GM19395 (cell line): ENCODE results near the gene MRPL50.
A peak's percentile ranks its signal among the peaks of the same experiment; 100 is the strongest.

Source experiments
- ATAC-seq: cut with Tn5 transposase; IDR thresholded peaks from one replicate; pipeline ENCODE4 v1.9.1; 2021; ENCODE audit warnings: mild to moderate bottlenecking, moderate library complexity; ENCODE audit not compliant: unreplicated experiment

The MRPL50 gene

DNA sequence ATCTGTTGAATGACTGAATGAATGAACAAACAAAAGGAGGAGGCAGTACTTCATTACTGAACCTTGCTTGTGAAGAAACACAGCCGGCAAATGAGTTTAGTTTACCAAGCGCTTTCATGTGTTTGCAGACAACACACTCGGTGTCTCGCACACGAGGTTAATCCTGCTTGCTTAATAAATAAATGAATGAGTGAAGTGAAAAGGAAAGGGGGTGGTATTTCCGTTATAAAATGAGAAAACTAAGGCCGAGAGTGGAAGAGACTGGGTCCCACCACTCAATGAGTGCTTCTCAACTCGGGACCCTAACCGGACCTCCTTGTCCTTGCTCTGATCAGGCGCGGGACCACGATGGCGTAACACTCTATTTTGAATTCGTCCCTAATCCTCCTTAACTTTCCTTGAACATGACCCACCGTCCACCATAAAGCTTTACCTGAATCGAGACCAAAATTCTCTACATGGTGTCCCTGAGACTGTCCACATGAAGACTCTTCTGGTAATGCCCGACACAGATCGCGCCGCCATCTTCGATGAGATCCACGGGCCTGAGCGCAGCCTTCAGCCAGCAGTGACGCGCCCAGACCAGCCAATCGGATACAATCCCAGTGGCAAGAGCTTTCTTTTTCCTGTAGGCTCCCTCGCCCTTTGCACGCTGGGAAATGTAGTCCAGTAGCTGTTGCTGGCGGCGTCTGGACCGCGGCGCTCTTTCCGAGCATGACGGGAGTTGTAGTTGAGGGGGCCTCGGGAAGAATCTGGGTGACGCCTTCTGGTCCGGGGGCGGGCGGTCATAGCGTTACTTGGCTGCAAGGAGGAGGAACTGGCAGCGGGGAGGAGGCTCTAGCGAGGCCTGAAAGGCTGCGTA, at the start of gene MRPL50, which contains the start of gene ZNF189:
Gene MRPL50 (minus strand): TSS at position 551 of the 862 bp plus-strand sequence. CDS start 26 bp downstream, at position 525.
Gene ZNF189 (plus strand): TSS at position 784 of the 862 bp plus-strand sequence. CDS start 306 bp downstream, outside the sequence.
- ATAC-seq, result peak; percentile 99

DNA sequence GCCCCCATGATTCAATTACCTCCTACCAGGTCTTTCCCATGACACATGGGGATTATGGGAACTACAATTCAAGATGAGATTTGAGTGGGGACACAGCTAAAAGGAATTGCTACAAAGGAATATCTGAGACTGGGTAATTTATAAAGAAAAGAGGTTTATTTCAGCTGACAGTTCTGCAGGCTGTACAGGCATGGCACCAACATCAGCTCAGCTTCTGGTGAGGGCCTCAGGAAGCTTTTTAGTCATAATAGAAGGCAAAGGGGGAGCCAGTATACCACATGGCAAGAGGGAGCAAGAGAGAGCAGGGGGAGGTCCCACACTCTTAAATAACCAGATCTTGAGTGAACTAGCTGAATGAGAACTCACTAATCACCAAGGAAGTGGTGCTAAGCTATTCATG, 48.3 kb upstream of the MRPL50 start:
- ATAC-seq, result no peak

DNA sequence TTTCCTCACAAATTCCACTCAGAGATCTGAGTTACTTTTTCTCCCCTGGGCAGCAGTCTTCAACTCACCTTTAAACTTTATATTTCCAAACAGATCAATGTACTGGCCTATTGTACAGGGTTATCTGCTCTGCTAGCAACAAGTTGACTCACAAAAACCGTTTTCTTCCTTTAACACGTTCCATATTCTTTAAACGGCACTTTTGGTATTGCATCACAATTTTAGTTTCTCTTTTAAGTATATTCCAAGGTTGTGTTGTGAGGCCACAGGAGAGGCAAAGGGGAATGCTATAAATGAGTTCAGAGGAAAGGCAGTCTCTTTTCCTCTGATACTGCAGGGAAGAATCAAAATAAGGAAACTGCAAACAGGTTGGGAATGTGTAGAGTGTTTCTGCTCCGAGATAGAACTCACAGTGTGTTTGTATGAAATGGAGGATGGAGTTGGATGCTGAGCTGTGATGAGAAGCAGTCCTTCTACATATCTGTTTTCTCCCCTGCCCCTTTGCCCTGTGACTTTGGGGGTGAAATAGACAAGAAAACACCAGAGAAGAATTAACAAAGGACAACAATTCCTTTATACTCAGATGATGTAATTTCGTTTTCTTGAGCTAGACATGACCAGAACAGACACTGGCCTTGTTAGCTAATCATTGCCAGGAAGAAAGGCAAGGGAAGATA, 47.1 kb upstream of the MRPL50 start:
- no peak for ATAC-seq

DNA sequence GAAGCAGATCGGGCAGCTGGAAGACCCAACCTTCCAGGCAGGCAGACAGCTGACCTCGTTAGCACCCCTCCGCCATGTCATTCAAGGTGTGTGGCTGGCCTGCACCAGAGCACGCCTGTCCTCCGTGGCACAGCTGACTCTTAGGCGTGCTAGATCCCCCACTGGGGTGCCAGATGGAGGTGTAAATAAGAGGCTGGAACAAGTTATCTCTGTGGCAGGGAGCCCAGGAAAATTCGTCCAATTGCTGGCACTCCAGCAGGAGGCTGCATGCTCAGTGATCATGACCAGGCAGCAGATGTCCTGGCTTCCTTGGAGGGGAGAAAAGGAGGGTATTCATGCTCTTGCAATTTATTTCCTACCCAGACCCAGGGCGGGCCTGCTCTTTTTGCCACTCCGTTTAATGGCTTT, 45.0 kb upstream of the MRPL50 start:
- no peak for ATAC-seq

DNA sequence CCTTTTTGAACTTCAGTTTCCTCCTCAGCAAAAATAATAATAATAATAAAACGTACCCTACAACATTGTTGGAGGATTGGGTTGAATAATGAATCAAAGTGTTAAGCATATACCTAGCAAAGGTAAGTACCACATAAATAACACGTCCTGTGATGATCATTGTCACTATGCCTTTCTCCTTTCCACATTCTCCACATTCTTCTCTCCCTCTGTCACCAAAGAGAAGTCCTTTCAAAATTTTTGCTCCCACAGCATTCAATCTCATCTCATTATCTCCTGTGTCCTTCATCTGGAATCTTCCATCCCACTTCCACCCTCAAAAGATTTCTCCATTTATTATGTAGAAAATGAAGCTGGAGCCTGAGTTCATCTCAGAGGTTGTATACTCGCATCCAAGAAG, 44.3 kb upstream of the MRPL50 start:
- no peak for ATAC-seq

DNA sequence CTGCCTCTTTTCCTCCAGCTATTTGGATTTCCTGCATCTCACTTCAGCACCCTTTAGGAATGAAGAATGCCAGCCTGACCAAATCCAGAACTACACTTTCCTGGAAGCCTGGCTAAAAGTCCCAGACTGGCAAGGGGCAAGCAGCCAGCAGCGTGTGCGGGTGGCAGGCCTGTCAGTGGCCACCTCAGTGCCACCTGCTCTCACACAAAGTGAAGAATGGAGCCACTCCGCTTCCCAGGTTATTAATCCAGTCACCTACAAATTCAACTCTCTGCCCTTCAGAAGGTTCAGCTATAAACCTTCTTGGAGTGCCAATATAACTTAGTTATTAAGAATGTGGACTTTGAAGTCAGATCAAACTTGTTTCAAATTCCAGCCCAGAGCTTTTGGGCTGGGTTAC, 43.9 kb upstream of the MRPL50 start:
- ATAC-seq, result no peak

DNA sequence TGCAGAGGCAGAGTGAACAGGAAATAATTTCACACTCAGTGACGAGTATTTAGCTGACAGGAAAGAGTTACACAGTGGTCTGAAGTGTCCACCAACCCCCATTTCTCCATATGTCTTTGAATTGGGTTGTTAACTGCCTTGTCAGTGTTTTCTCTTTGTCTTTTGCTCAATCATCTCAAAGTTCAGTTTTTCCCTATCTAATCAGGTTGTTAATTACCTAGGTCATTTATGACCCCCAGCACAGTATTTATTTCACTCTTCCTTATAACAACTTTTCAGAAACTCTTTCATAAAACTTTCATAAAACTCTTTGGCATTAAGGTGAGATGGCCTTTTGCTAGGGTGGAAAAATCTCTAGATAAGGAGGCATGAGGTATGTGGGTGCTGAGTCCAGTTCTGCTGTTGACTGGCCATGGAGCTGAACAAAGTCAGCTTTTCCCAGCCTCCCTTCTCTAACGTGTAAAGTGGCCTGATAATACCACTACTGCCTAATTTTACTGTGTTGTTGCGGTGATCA, 42.4 kb upstream of the MRPL50 start:
- ATAC-seq, result no peak

DNA sequence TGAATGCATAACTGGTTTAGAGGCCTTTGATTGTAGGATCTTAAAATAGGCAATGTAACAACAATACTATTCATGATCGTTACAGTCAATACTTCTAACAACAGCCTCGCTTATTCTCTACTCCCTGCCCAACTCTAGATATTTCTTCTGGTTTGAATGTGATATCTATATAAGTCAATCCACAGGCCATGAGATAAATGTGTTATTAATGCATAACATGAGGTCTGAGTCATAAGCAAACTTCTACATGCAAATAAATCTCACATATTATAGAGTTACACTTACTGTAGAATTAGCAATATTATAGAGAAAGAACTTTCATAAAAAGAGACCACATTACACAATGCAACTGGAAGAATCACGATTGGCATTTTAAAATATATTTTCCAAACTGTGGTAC, 40.1 kb upstream of the MRPL50 start:
- ATAC-seq, result no peak

DNA sequence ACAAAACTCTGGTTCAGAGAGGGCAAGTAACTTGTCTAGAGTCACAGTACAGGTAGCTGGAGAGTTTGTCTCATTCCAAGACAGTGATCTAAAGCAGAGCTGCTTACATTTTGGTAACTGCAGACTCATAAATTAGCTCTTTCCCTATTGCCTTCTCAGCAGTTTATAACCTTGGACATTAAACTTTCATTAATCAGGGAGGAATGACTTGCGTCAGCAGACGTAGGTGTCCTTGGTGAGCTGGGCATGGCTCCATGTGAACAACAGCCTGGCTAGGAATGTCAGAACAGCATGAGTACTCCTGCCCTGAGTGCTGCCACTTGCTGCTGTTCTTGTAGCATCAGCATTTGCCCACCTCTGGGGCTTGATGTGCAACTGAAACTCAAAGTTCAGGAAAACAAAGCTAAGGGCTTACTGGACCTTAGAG, 39.4 kb upstream of the MRPL50 start:
- ATAC-seq, result no peak

DNA sequence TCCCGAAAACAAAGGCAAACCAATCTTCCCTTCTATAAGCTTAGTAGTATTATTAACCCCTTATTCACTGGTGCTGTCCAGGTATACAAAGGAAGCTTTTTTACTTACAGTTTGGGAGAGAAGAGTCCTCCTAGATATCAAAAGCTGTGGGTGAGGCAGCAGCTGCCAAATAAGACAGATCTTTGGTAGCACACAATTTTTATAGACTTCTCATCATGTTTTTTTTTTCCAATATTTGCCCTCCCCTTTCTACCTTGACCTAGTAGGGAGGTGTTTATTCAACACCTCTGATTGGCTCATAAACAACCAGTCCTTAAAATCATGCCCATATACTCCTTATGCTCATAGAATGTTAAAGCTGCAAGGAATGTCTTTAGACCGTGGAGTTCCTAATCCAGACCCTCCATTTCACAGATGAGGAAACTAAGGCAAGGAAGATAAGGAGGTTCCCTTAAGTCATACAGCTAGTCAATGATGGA, 37.2 kb upstream of the MRPL50 start, which contains the start of gene ALDOB:
Gene ALDOB (minus strand): TSS at position 174 of the 479 bp plus-strand sequence. CDS start 4,887 bp downstream, outside the sequence.
- ATAC-seq, result no peak

DNA sequence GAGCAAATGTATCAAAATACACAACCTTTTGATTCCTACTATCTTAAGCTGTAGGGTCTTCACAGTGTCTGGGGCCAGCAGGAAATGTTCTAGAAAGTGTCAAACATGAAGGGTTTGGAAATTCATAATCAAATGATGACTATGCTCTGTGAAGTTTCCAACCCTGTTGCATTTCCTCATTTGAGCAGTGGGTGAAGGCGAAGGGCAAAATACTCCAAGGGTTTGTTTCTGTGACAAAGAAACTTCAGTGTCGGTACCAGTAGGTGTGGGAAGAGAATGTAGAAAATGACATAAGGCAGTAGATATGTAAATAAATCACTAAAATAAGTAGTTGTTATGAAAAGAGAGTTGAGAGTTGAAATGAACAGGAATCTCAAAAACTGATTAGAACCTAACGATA, 36.6 kb upstream of the MRPL50 start:
- ATAC-seq, result no peak

DNA sequence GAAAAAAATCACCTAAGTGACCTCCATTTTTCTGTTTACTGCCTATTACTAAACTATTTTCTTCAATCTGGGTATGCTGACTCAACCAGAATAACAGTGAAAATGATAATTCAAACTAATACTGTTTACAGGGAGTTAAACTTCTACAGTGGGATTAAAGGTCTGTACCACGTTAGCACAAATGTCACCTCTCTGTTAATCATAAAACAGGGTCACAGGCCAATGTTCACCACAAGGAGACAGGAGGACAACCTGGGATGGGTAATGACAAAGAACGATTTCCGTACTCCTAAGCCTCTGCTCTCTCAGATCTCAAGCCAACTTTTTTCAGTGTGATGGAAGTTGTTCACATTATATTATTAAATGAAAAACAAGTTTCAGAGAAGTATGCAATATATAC, 34.8 kb upstream of the MRPL50 start:
- no peak for ATAC-seq

DNA sequence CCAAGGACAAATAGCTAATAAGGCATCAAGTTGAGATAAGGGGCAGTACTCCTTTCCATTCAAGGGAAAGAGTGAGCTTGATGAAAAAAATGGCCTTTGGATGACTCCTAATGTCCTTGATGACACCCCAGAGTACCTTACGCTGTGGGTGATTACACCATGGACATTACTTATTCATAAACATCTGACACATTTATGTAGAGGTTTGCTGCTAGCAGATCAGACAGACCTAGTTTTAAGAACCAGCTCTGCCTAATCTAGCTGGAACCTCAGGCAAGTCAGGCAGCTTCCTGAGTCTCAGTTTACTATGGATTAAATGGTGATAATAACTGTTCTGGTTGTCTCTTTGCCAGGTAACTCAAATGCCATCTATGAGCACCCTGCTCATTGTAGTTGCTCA, 34.3 kb upstream of the MRPL50 start:
- no peak for ATAC-seq

DNA sequence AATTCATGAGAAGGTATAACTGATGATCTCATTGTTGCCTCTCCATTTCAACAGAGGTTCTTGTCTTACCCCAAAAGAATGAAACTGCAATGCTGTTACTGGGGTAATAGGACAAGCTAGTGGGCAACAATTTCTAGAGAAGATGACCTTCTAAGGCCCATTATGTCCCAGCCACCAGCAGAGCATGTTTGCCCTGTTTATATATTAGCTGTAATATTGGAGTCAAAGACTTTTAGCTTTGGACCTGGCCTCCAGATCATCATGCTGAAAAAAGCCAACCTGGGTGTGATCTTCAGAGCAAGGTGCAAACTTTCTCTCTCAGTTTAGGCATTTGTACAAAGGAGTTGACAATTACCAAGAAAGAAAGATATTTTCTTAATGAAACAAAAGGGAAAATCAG, 33.8 kb upstream of the MRPL50 start:
- ATAC-seq, result no peak

DNA sequence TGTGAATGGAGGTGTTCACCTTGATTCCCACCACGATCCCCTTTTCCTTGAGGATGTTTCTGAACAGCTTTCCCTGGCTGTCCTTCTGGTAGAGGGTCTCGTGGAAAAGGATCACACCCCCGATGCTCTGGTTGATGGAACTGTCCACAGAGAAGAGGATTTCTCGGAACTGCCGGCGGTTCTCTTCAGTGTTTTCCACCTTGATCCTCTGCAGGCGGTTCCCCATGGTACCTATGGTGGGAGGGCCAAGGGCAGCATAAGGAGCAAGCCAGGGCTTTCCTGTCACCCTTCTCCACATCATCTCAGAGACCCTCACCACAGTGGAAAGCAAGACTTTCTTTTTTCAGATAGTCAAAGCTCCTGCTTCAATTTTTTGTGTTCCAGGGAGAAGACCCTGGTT, 31.3 kb upstream of the MRPL50 start:
- no peak for ATAC-seq

DNA sequence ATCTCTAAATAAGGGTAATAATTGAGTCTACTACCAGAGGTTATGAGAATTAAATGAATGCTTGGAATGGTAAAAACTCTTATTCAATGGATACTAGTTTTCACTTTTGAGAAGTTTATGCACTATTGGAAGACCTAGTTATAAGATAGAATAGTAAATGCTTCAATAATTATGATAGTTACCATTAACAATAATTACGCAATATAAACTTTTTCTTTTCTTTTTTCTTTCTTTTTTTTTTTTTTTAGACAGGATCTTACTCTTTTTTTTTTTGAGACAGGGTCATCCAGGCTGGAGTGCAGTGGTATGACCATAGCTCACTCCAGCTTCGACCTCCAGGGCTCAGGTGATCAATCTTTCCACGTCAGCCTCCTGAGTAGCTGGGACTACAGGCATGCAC, 30.5 kb upstream of the MRPL50 start:
- ATAC-seq, result no peak

DNA sequence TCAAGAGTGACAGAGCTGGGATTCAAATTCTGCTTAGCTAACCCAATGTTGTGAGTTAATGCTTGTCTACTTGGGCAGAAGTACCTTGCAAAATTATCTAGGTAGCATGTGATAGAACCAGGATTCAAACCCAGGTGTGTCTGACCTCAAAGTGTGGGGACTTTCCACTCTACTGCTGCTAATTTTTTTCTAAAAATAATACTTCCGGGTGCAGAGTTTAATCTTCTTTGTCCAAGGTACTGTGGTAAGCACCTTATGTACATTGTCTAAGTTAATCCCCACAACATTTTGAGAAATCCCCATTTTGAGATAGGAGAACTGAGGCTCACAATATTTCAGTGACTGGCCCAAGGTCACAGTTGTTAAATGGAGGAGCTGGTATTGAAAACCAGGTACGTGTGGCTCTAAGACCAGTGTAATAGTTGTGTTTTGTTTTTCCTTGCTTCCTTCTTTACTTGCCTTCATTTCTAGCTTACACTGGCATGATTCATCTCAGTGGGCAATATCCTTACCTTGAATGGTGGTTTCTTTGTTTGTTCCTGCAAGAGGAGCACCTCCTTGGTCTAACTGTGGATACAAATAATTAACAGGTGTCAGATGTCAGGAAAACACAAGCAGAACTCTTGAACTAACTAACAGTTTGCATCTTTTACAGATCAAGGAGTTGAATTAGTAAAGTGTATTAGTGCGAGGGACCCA, 29.7 kb upstream of the MRPL50 start:
- no peak for ATAC-seq

DNA sequence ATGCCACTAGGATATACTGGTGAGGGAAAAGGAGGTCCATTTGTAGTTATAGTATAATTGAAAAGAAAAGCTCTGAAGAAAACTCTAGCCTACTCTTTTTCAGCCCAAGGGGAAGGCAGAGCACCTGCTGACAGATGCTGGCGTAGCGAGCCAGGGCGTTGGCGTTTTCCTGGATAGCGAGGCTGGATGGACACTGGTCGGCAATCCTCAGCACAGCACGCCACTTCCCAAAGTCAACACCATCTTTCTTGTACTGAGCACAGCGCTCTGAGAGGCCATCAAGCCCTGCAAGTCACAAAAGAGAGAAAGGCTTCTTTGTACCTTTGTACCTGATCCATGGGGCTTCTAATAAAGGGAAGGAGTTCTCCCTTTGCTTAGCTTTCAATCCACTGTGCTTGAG, 28.9 kb upstream of the MRPL50 start:
- no peak for ATAC-seq

DNA sequence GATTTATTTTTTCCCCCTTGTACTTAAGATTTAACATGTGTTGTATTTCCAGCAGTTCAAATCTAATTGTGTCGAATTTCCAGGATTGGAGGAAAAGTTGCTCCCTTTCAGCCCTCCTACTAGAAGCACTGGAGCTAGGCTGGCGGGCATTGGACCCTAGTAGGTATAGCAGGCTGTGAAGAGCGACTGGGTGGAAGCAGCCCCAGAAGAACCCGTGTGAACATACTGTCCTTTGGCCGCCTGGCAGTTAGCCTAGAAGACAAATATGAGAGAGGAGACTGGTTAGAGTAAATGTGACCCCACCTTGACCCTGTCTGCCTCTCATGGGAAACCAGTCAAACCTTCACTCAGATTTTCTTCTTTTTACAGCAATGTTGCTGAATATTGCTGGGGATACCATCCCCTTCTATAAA, 23.2 kb upstream of the MRPL50 start:
- ATAC-seq, result no peak

DNA sequence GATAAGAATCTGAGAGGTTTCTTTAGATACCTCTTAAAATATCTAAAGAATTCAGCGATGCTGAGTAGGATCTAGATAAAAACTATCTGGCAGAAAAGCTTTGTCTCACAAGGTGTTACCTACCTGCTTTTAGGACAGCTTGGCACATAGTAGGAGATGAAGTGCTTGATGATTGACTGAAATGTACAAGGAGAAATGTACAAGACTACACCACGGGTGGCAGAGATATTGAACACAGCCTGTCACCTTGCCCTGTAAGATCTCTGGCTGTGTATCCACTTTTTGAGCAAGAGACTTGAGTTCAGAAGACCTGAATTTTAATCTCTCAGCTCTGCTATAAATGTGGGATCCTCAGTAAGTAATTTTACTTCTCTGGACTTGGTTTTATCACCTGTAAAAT, 21.4 kb upstream of the MRPL50 start:
- no peak for ATAC-seq
